Measurements from ENCODE around the gene PPM1N. TPM values are rescaled to one million over a fixed set of nuclear protein-coding genes. Genes with fewer than 3 reads are reported as not detected.
A peak's percentile ranks its signal among the peaks of the same experiment; 100 is the strongest.

PPM1N gene
- total and polyA plus RNA-seq, 2 of the 13 experiments (the other 11 are each of a cell fraction or from before 2014, with no cell fraction given), result 0.31 to 1.8 TPM

- no peak for TF ChIP-seq TP53 (CRISPR knock-in tag; conservative IDR thresholded peaks at IDR 0.05)
- TF ChIP-seq AFF4 (CRISPR knock-in tag; IDR thresholded peaks at IDR 0.05), result no peak
- peak; percentile 49; the same call in 1 of the 2 replicates for TF ChIP-seq UBTF (CRISPR knock-in tag; IDR thresholded peaks at IDR 0.05)
- peak; percentile 25; the same call in 1 of the 2 replicates for TF ChIP-seq FOXO1 (CRISPR knock-in tag; IDR thresholded peaks at IDR 0.05)
- no peak for TF ChIP-seq ZFP37 (CRISPR knock-in tag; IDR thresholded peaks at IDR 0.05; ENCODE audit: borderline replicate concordance)
- TF ChIP-seq ZHX1 (CRISPR knock-in tag; IDR thresholded peaks at IDR 0.05; ENCODE audit: low read depth), result no peak
- TF ChIP-seq ZC3H4 (CRISPR knock-in tag; IDR thresholded peaks at IDR 0.05; ENCODE audit: borderline replicate concordance), result no peak
- TF ChIP-seq TAF1 (CRISPR knock-in tag; IDR thresholded peaks at IDR 0.05), result peak; percentile 45; the same call in 1 of the 2 replicates
- peak; percentile 52; the same call in 1 of the 2 replicates for TF ChIP-seq ZNF747 (CRISPR knock-in tag; IDR thresholded peaks at IDR 0.05; ENCODE audit: borderline replicate concordance)
- TF ChIP-seq ZNF839 (CRISPR knock-in tag; IDR thresholded peaks at IDR 0.05; ENCODE audit: borderline replicate concordance), result no peak
- TF ChIP-seq TEF (CRISPR knock-in tag; IDR thresholded peaks at IDR 0.05), result no peak; the same call in 1 of the 2 replicates
- no peak for TF ChIP-seq ZUFSP (CRISPR knock-in tag; IDR thresholded peaks at IDR 0.05; ENCODE audit: borderline replicate concordance)
- TF ChIP-seq ASH2L (IDR thresholded peaks at IDR 0.05; ENCODE audit: insufficient read length, low read depth, low read length), result no peak
- TF ChIP-seq ZNF232 (CRISPR knock-in tag; IDR thresholded peaks at IDR 0.05; ENCODE audit: borderline replicate concordance), result no peak
- no peak for TF ChIP-seq TERF1 (CRISPR knock-in tag; IDR thresholded peaks at IDR 0.05)
These were observed 8.2 kb downstream of the PPM1N start (continued) for GRCh38 chr19:45506246-45506988.
